ENCODE measurements around the gene TMEM132E.

DNA sequence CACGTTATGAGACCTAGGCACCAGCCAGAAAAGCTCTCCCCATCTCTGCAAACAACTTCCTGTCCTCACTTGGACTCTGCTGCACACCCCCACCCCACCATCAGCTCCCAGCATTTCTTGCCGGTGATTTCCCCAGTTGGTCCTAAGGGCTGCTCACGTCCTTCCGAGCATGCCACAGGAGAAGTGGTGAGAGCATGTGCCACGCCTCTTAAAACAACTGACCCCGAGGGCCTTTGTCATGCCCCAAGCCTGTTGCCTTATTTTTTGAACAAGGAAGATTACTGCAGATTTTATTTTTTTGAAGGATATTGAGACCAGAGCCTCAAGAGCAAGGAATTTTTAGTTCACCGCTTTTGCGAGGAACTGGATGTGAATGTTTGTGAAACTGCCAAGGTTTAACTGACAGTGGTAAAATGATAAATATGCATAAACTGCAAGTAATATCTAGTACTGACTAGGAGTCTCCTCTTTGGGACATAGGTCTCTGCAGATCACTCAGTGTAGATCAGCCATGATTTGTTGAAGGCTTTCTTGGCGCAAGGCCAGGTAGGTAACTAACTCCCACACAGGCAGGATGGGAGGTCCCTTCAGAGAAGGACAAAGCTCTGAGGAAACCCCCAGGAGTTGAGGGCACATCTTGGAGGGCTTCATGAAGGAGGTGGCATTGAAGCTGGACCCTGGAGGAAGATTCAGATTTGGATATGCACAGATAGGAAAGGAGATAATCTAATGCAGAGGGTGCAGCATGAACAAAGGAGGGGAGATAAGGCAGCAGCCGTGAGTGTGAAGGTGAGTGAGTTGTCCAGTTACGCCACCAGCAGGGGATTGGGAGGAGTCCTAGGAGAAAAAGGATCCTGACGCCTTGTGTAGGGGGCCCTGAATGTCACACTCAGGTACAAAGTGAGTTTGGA lies 44.7 kb downstream of the TMEM132E start:
- TF ChIP-seq GATA3 (IDR thresholded peaks at IDR 0.05; ENCODE audit: low read depth, low read length) (no peak), GATA2 (IDR thresholded peaks at IDR 0.05; ENCODE audit: low read depth, low read length) (peak; percentile 65)

Data from SH-SY5Y (cell line).